Measurements from ENCODE around the gene RNF220. TPM values are rescaled to one million over a fixed set of nuclear protein-coding genes. Genes with fewer than 3 reads are reported as not detected.

The RNF220 gene
- total and polyA plus RNA-seq, 2 of the 13 experiments (the other 11 are each of a cell fraction or from before 2014, with no cell fraction given), result 48.2 to 72.1 TPM

- no peaks in the 10 kb centered on the region for H3K79me2 ChIP-seq (ENCODE audit: insufficient read depth, low read length)
- H3K4me1 ChIP-seq (ENCODE audit: insufficient read depth, low read length), result peaks cover 76% of the 10 kb centered on the region
- no peaks in the 10 kb centered on the region for H3K36me3 ChIP-seq (replicated peaks in 1 of 2; ENCODE audit: control insufficient read depth in 1 of 2, insufficient read depth in 2 of 2, low read length in 2 of 2)
- H3K27me3 ChIP-seq (ENCODE audit: control insufficient read depth in 1 of 2, insufficient read depth in 2 of 2, low read length in 2 of 2), result no peaks in the 10 kb centered on the region
- H3K9me3 ChIP-seq (ENCODE audit: low read length), result no peaks in the 10 kb centered on the region
- 94% methylated on average over 1 of the region's 1 CpG for WGBS (ENCODE audit: low lambda C conversion rate)
- in situ Hi-C loops (cut with HindIII; ENCODE audit: extremely low pct_ligation_motif_present, low pct_unique_long_range_greater_than_20kb), result no loop called here
- intact Hi-C loops (cut with micrococcal nuclease; ENCODE audit: unreplicated experiment), result no loop called here
- peak overlapping the region; percentile 2 for H3K27ac ChIP-seq (ENCODE audit: extremely low read length, insufficient read depth, low read length)
- no peak overlapping the region for H2AFZ ChIP-seq (ENCODE audit: low read length)
- no peak overlapping the region for H3K4me3 ChIP-seq (replicated peaks in 1 of 3; ENCODE audit: insufficient read depth in 1 of 3, low read depth in 2 of 3, low read length in 3 of 3)
- H4K20me1 ChIP-seq (ENCODE audit: insufficient read depth, low read length), result no peaks in the 10 kb centered on the region
- TF ChIP-seq ZBTB1 (CRISPR knock-in tag; IDR thresholded peaks at IDR 0.05; ENCODE audit: borderline replicate concordance) (no peak), ZNF878 (CRISPR knock-in tag; IDR thresholded peaks at IDR 0.05) (no peak), ONECUT2 (CRISPR knock-in tag; IDR thresholded peaks at IDR 0.05) (no peak), ZBTB3 (CRISPR knock-in tag; IDR thresholded peaks at IDR 0.05; ENCODE audit: borderline replicate concordance, low read depth) (no peak)
- BruUV-seq (replicated peaks), result no TSS peak
- ATAC-seq (no peak), FAIRE-seq (no peak), DNase-seq (ENCODE audit: low spot score) (no peak)
- H3K9ac ChIP-seq (ENCODE audit: insufficient read depth, low read depth, low read length), result no peak overlapping the region
- POLR2A ChIA-PET, result interaction anchor here (1.1 to 2.0 kb wide), 4 partner anchors 10 to 46 kb away, joined by 3 to 8 read pairs (median 4); partner anchors contain the start of genes ARMH1, RNU5D-1 and TMEM53
- CTCF ChIA-PET (ENCODE audit: low intra/inter-chr PET ratio, low total read pairs), result no interaction called here
- no peak overlapping the region for H3K4me2 ChIP-seq (ENCODE audit: low read depth, low read length)
These were observed 279.5 kb downstream of the RNF220 start for GRCh38 chr1:44684525-44684924.

DNA sequence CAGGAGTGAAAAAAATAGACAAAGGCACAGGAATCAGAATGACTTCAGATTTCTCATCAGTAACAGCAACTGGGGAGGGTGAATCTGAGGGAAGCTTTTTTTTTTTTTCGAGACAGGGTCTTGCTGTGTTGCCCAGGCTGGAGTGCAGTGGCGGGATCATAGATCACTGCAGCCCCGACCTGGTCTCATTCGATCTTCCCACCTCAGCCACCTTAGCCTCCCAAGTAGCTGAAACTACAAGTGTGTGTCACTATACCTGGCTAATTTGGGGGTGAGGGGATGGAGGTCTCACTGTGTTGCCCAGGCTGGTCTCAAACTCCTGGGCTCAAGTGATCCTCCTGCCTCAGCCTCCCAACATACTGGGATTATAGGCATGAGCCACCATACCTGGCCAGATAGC lies 280.2 kb downstream of the RNF220 start:
- no peaks in the 10 kb centered on the region for H3K27me3 ChIP-seq (ENCODE audit: control insufficient read depth in 1 of 2, insufficient read depth in 2 of 2, low read length in 2 of 2)
- no peak overlapping the region for H2AFZ ChIP-seq (ENCODE audit: low read length)
- intact Hi-C loops (cut with micrococcal nuclease; ENCODE audit: unreplicated experiment), result no loop called here
- no peak overlapping the region for H3K4me3 ChIP-seq (replicated peaks in 1 of 3; ENCODE audit: insufficient read depth in 1 of 3, low read depth in 2 of 3, low read length in 3 of 3)
- H3K4me1 ChIP-seq (ENCODE audit: insufficient read depth, low read length), result peaks cover 70% of the 10 kb centered on the region
- no peaks in the 10 kb centered on the region for H3K9me3 ChIP-seq (ENCODE audit: low read length)
- H3K36me3 ChIP-seq (replicated peaks in 1 of 2; ENCODE audit: control insufficient read depth in 1 of 2, insufficient read depth in 2 of 2, low read length in 2 of 2), result no peaks in the 10 kb centered on the region
- ATAC-seq (no peak), FAIRE-seq (no peak), DNase-seq (ENCODE audit: low spot score) (no peak)
- no peak overlapping the region for H3K4me2 ChIP-seq (ENCODE audit: low read depth, low read length)
- CTCF ChIA-PET (ENCODE audit: low intra/inter-chr PET ratio, low total read pairs), result no interaction called here
- no TSS peak for BruUV-seq (replicated peaks)
- POLR2A ChIA-PET, result interaction anchor here (0.8 to 1.1 kb wide), 2 partner anchors 11 to 43 kb away, joined by 3 read pairs; partner anchors contain the start of genes ARMH1 and TMEM53
- in situ Hi-C loops (cut with HindIII; ENCODE audit: extremely low pct_ligation_motif_present, low pct_unique_long_range_greater_than_20kb), result no loop called here
- WGBS (ENCODE audit: low lambda C conversion rate), result 91% methylated on average over 4 of the region's 4 CpGs
- no peak overlapping the region for H3K27ac ChIP-seq (ENCODE audit: extremely low read length, insufficient read depth, low read length)
- no peaks in the 10 kb centered on the region for H3K79me2 ChIP-seq (ENCODE audit: insufficient read depth, low read length)
- TF ChIP-seq ZNF770 (CRISPR knock-in tag; IDR thresholded peaks at IDR 0.05) (0 out of 2 replicates have a peak, but pooled peaks have one; percentile 12), ZNF121 (CRISPR knock-in tag; IDR thresholded peaks at IDR 0.05) (peak; percentile 88), UBTF (CRISPR knock-in tag; IDR thresholded peaks at IDR 0.05) (no peak)
- H3K9ac ChIP-seq (ENCODE audit: insufficient read depth, low read depth, low read length), result no peak overlapping the region
- H4K20me1 ChIP-seq (ENCODE audit: insufficient read depth, low read length), result no peaks in the 10 kb centered on the region
